Measurements from ENCODE around the gene CLRN1.

The CLRN1 gene

DNA sequence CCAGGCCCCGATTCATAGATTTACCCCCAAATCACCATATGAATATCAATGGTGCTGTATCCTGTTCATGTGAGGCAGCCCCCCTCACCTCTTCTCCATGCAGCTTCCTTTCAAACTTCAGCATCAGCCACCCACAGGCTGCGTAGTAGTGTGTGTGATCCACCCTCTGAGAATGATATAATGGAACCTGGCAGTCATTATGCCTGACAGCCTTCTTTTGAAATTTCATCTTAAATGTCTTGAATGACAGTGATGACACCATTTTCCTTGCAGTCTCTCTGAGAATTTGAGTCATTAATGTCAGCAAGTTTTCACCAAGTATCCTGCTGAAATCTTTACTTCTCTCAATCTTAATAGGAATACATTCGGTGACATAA, 3.5 kb upstream of the CLRN1 start:
- DNase-seq (ENCODE audit: low read depth, low spot score) = no peak

DNA sequence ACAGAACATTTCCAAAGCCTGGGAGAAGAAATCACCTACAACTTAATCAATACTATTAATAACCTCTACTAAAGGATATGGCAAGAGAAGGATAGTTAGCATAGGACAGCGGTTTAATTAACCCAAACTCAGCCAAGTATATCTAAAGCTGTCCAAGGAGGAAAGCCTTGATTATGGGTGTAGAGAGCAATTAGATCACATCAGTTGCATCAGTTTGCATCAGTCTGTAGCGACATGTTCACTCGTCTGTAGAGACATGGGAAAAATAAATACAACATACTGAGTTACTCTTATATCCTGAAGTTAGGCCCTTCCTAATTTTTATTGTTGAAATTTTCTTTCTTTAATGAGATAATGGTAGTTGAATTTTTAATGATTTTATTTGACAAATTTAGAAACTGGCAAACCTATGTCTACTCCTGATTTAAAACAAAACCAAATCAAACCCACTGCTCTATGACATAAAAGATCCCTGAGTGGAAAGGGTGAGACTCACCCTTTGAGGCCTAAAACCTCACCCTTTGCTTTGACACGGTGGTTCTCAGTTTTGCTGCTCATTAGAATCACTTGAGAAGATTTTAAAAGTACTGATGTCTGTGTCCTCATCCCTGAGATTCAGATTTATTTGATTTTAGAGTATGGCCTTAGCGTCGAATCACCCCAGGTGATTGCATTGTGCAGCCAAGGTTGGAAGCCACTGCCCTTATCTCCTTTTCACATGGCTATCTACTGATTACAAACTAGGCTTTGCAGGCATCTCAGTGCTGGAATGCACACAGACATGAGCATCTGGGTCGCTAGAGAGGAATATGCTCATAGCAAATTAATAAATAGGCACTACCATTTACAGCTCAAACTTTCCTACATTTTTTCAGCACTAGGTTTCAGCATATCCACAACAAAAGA, 2.8 kb upstream of the CLRN1 start:
- no peak for DNase-seq (ENCODE audit: low read depth, low spot score)

DNA sequence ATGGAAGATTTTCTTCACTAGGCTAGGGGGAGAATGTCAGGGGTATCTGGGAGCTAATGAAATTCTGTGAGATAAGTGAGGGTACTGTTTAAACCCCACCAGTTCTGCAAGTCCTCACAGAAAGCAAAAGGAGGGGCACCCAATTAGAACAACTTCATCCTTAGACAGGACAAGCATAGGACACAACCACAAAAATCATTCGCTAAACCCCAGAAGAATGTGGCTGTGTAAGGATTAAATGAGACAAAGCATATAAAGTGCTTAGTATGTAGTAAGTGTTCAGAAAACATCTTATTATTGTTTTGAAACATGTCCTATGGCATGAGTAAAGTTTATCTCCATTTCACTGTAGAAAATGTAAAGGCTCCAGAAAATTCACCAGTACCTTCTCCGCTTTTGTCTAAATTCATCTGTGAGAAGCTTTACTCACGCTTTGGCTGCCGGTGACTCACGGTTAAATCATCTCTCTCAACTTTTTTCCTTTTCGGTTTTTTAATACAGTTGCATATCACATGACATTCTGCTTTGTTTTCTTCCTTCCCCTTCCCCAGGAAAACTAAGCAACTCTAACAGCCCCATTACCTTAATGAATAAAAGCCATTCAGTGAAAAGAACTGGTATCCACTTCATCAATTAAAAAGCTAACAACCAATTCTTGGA, 1.7 kb downstream of the CLRN1 start:
- DNase-seq (ENCODE audit: low read depth, low spot score) = no peak

DNA sequence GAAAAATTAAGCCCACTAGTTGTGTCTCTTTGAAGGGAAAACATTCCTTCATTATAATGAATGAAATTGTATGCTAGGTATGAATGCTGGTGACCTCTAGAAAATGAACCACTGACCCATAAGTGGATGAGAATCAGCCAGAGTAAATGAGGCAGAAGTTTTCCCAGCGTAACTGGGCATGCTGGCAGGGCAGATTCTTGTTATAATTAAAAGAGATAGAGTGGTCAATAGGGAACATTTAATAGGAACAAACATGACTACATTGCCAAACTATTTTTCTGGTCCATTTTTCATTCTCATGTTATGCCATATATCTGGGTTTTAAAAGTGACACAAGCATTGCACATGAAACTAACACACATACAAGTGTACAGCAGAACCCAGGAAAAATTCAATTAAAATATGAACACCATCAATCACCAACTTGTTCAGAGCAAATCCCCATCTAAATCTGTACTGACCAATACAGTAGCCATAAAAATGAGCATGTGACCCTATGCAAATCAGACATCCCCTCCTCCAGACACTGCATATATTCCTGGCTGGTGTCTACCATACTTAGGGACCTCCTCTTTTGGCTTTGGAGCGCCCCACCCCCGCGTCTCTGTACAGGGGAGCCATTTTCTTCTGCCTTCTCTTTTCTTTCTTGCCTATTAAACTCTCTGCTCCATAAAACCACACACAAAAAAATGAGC, 4.0 kb downstream of the CLRN1 start:
- no peak for DNase-seq (ENCODE audit: low read depth, low spot score)

DNA sequence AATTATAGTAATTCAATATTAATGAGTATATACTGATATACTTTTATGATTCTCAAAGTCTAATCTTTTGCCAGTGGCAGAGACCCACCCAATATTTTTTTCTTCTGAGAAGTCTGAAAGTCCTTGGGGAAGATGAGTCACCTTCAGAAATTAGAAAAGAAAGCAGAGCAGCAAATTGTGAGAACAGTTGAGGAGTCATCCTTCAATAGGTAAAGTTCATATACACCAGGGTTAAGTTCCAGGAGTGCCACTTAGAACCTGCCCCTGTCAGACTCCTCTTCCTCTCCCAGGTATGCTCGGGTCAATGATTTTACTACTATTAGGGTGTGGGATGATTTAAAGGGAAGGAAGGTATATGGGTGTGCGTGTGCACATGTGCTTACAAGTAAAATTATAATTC, 7.1 kb downstream of the CLRN1 start:
- no peak for DNase-seq (ENCODE audit: low read depth, low spot score)

DNA sequence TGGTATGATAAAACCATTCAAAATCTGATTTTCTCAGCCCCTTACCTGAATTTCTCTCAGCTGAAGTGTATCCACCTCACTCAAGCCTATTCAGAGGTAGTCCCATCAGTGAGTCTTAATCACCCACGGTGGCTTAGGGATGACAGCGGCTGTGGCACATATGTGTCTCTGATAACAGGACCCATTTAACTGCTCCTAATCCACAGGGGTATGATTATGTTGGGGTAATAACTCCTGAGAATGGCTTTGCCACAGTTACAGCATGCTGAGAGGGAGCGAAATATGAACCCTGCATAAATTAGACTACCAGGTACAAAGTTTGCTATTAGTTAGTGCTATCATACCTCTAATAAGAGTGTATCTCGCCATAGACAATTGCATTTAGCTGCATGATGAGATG, 10.6 kb downstream of the CLRN1 start:
- no peak for DNase-seq (ENCODE audit: low read depth, low spot score)

DNA sequence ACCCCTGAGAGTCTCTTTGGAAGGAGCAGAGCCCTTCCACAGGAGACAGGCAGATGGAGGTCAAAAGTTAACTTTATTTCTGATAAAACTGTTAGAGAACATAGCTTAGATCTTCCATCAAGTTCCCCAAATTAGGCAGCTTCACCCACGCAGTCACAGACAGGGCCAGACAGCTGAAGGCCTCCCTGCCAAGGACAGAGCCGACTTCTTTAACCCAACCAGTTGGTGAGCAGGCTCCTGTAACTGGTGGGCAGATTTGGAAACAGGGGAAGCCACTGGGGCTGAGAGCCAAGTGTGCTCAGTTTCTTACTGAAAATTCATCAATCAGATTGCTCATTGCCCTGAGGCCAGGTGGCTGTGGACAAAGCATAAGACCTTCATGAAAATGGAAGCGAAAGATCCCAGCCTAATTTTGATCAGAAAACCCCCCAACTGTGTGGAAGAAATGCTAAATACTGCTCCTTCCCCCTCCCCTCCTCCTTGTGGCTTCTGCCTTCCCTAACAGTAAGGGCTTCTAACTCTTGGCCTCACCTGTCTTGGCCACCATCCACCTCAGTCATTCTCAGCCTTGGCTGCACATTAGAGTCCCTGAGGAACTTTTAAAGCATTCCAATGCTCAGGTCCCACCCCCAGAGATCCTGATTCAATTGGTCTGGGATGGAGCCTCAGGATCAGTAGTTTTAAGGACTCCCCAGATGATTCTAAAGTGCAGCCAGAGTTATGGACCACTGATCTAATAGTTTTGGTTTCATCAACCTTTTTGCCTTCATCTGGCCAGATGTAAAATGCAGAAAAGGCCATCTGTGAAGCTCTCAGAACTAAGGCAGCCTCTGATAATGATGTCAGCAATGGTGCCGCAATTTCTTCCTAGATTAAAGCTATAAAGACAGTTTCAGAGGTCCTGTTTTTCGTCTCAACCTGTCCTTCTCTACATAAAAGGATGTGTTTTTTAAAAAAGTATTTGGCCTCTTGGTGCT, 11.5 kb downstream of the CLRN1 start:
- DNase-seq (ENCODE audit: low read depth, low spot score) = no peak

DNA sequence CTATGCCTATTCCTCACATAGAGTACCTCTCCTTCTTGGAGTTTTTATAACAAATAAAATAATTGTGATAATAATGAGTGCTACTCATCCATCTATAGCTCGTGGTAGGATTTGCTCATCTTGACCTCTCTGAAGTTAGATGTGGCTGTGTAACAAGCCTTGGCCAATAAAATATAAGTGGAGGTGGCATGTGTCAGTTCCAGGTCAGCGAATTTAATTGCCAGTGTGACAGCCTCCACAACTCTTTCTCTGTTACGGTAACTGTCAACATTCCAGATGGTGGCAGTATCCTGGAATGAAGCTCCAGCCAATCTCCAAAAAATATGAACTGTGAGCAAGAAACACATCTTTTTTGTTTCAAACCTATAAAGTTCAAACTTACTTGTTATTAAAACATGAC, 13.8 kb downstream of the CLRN1 start:
- no peak for DNase-seq (ENCODE audit: low read depth, low spot score)

DNA sequence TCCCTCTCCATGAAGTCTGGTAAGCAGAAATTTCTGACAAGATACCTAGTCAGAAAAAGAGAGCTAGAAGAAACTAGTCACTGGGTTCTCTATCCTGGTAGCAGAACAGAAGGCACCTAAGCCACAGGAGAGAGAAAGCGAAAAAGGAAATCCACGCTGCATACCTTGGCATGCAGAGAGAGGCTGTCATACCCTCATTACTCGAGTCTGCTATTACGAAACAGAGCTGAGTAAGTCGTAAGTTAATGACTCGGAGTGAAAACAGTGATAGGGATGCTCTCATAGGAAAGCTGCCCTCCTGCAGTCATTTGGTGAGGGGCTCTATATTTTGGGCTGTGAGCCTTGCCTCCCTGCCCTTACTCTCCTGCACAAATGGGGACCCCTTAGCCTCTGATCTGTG, 16.2 kb downstream of the CLRN1 start:
- no peak for DNase-seq (ENCODE audit: low read depth, low spot score)

DNA sequence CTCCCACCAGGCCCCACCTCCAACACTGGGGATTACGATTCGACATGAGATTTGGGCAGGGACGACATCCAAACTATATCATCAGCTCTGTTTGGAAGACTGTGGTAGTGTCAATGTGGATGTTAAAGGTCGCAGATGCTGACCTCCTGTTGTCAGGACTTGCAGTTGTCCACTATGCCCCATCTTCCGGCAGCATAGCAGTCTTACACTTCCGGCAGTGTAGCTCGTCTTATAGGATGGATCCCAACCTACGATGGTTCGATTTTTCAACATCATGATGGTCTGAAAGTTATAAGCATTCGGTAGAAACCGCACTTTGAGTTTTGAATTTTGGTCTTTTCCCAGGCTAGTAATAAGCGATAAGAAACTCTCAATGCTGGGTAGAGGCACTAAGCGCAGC, 20.6 kb downstream of the CLRN1 start:
- DNase-seq (ENCODE audit: low read depth, low spot score) = no peak

DNA sequence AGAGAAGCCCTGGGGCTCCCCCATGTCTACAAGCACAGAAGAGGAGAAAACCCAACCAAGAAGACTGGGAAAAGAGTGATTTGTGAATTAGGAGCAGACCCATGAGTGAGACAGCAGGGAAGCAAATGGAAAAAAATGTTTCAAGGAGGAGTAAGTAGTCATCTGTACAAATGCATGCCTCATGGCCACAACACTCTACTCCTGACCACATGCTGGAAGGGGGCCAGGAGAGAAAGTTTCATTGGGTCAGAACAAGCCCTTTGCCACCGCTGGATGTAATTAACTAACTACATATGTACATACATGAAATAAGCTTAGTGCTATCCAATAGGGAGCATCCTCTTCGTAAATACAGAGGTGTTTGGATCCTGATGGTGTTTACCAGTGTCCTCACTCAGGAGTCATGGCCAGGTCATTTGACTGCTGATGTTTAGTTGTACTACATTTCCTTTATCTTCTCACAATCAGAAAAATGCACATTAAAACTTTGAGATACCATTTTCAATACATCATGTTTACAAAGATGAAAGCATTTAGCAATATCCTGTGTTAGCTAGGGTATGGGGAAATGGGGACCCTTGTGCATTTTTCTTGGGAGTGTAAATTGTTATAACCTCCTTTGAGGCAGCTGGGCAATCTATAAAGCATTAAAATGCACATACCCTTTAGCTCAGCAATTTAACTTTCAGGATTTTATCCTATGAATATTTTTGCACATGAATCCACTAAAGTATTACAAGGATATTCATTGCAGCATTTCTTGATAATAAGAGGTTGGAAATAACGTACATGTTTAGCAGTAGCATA, 27.1 kb downstream of the CLRN1 start:
- DNase-seq (ENCODE audit: low read depth, low spot score) = no peak

DNA sequence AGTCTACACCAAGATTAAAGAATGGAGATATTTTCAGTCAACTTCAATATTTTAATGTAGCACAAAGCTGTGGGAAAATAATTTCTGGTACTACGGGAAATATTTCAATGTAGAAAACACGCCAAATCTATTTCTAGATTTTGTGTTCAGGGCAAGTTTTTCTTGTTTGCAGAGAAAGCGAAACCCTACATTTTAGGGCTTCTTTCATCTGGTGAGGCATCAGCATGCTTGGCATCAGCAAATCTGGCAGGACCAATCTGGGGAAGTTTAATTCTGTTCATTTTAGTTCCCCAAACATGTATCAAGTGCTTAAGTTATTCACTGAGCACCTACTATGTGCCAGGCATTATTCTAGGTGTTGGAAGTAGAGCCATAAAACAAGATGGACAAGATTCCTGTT, 30.3 kb downstream of the CLRN1 start:
- DNase-seq (ENCODE audit: low read depth, low spot score) = no peak

DNA sequence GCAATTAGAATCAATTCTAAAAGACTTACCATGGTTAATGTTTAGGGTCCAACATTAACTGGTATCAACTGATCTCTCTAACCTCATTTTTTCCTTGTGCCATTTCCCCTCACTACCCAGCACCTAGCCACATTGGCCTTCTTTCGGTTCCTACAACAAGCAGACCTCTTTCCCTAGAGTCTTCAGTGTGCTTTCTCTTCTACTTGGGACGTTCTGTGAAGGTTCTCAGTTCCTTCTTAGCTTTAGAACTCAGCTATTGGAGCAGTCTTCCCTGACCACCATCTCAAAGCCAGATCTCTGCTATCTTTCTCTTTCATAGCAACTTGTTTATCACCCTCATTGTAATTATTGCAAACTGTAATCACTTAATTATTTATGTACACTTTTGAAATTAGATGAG, 35.8 kb downstream of the CLRN1 start:
- no peak for DNase-seq (ENCODE audit: low read depth, low spot score)

DNA sequence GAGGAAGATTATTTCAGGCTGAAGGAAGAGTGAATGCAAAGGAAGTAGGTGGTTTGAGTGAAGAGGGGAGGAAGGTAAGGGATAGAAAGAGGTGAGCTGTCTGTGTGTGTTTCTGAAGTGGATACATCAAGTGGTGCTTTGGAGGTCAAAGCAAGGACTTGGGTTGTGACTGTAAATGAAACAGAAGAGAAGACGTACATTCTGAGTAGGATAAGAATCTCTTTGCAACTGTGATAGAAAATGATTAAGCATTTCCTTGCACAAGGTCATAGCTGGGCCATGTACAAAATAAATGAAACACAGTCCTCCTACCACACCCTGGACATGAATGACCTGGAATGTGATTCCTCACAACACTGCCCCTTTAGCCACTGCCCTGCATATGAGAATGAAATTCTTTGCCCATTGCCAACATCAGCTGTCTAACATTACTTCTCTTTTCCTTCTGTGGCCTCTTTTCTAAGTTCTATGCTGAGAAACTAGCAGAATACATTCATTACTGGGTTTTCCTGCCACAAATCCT, 39.0 kb downstream of the CLRN1 start:
- no peak for DNase-seq (ENCODE audit: low read depth, low spot score)

DNA sequence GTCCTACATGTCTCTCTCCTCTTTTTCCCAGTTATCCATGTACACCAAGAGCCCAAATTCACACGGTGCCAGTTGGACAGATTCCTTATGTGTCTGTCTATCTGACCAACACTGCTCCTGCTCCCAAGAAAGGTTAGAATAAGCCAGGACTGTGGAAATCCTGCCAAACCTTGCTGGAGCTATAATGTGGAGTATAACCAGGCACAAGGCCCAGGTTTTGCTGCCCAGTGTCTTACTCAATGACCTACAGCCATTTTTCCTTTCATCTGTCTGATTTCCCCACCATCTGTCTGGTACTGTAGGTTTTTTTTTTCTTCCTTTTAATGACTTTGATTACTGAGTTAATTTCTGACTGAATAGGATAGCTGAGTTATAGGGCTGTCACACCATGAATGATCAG, 40.8 kb downstream of the CLRN1 start:
- no peak for DNase-seq (ENCODE audit: low read depth, low spot score)

DNA sequence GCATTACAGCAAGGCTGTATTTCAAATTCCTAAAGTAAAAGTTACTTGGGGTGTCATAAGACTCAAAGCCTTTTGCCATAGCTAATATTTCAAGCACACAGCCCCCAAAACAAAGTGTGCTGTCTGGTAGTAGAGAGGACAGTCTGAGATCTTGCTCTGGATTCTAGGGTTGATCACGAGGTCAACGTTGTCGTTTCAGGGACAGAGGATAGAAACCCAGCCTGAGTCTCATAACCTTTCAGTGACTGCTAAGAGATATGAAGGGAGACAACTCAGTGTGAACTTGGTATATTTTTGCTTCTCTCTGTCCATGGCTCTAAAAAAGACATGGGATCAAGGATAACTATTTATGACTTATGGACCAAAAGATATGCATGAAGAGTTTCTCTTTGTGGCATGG, 41.7 kb downstream of the CLRN1 start:
- no peak for DNase-seq (ENCODE audit: low read depth, low spot score)

DNA sequence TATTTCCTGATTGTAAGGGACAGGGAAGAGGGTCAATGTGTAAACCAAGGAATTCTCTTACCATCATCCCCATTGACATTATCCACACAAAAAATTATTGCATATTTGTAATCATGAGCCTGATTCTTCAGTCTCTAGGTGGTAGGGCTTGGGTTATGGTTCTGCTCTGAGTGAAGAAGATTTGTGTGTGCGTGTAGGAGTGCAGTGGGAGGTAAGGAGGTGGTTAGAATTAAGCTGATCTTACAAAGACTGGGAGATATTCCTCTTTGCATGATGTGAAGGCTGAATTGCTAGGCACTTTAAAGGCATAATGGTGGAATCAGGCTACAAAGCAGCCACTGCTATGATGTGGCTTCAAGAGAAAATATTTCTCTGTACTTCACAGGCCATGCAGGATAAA, 44.3 kb downstream of the CLRN1 start:
- DNase-seq (ENCODE audit: low read depth, low spot score) = no peak

DNA sequence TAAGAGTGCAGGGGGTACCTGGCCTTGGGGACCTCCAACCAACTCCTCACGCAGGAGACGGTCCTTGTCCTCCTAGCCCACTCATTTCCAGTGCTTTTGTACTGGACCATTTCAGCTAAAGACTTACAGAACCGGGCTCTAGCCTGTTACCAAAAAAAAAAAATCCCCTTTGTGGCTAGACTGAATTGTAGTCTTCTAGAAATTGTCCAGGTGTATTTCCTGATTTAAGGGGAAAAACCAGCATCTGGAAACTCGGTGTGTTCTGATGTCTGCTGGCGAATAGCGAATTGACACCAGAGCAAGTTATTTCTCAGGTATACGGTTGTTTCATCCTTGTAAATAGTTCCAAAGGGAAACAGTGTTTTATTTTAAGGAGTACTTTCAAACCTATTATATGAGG, 46.2 kb downstream of the CLRN1 start:
- DNase-seq (ENCODE audit: low read depth, low spot score) = no peak

DNA sequence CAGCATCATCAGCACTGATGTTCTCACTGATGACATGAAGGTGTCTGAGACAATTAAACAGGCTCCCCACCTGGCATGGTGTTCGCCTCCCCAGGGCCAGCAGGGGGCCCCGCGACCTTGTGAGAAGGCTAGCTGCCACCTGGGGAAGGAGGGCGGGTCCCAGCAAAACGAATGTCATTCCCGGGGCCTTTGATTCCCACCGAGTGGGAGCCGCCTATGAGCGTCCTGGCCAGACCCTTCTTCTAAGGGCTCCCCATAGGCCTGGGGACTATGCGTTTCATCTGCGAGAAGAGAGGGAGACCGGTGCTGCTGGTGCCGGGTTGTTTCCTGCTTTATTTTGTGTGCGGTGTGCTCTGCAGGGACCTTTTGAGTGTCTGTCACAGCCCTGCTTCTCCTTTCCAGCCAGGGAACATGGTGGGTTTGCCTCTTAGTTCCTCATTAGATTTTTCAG, 46.8 kb downstream of the CLRN1 start:
- no peak for DNase-seq (ENCODE audit: low read depth, low spot score)

DNA sequence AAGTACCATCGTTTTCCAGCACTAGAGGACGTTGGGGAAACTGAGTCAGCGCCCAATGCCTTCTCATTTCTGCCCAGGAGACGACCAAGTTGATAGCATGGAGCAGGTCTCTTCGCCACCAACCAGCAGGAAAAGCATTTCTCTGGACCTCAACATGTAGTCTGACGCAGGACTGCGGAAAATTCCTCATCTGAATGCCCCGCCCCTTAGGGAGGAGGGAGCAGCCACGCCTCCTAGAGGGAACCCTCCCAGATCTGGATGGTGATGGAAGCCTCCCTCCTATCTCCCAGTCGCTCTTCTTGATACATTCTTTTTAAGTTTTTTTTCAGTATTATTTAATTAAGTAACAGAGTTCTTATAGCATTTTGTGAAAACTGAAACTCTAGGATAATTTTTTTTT, 49.9 kb downstream of the CLRN1 start:
- DNase-seq (ENCODE audit: low read depth, low spot score) = no peak

All from activated naive CD8-positive, alpha-beta T cell treated with anti-CD3 and anti-CD28 coated beads, Interleukin-2, amount 50 U/mL, for 16 hours (primary cell).